HG03432 (cell line): ENCODE results near the gene SNX19.

Source experiments
- ATAC-seq: cut with Tn5 transposase; IDR thresholded peaks from one replicate; pipeline ENCODE4 v1.9.1; 2021; ENCODE audit warnings: mild to moderate bottlenecking, moderate library complexity; ENCODE audit not compliant: unreplicated experiment

The SNX19 gene

GRCh38 chr11:130906616-130907015 lies 9.7 kb downstream of the SNX19 start:
- ATAC-seq = no peak

GRCh38 chr11:130905512-130905911 lies 10.8 kb downstream of the SNX19 start:
- ATAC-seq = no peak

GRCh38 chr11:130904380-130904779 lies 11.9 kb downstream of the SNX19 start:
- ATAC-seq = peak; percentile 42

- ATAC-seq = no peak
Measured at GRCh38 chr11:130902380-130902779, 13.9 kb downstream of the SNX19 start.

- ATAC-seq = no peak
Measured at GRCh38 chr11:130899106-130899505, 17.2 kb downstream of the SNX19 start.

- ATAC-seq = no peak
Measured at GRCh38 chr11:130897262-130898182, 18.8 kb downstream of the SNX19 start.

GRCh38 chr11:130894322-130895025 lies 21.8 kb downstream of the SNX19 start:
- peak; percentile 95 for ATAC-seq

- ATAC-seq = no peak
Measured at GRCh38 chr11:130892861-130893260, 23.4 kb downstream of the SNX19 start.

- ATAC-seq = no peak
Measured at GRCh38 chr11:130891326-130891725, 25.0 kb downstream of the SNX19 start.

- ATAC-seq = no peak
Measured at GRCh38 chr11:130890039-130890745, 26.1 kb downstream of the SNX19 start.

GRCh38 chr11:130888790-130889189 lies 27.5 kb downstream of the SNX19 start:
- ATAC-seq = no peak

- ATAC-seq = no peak
Measured at GRCh38 chr11:130886704-130887103, 29.6 kb downstream of the SNX19 start.

- peak; percentile 46 for ATAC-seq
Measured at GRCh38 chr11:130882138-130882551, 34.1 kb downstream of the SNX19 start.

GRCh38 chr11:130881475-130882137 lies 34.7 kb downstream of the SNX19 start:
- peak; percentile 46 for ATAC-seq

GRCh38 chr11:130879836-130880235 lies 36.4 kb downstream of the SNX19 start:
- no peak for ATAC-seq

- no peak for ATAC-seq
Measured at GRCh38 chr11:130876931-130877915, 39.1 kb downstream of the SNX19 start.

GRCh38 chr11:130876100-130876499 lies 40.2 kb downstream of the SNX19 start:
- no peak for ATAC-seq

- ATAC-seq = no peak
Measured at GRCh38 chr11:130874955-130875531, 41.2 kb downstream of the SNX19 start.

GRCh38 chr11:130874396-130874795 lies 41.9 kb downstream of the SNX19 start:
- ATAC-seq = no peak
